ENCODE results near the gene ATG13.

The ATG13 gene

GRCh38 chr11:46630237-46630636 lies 12.9 kb downstream of the ATG13 start:
- Histone ChIP-seq H3K9me2 (replicated peaks; ENCODE audit: control insufficient read depth, low read length) (no peaks in the 10 kb centered on the region), H3K4me2 (ENCODE audit: low read length) (no peak overlapping the region), H3F3A (ENCODE audit: control insufficient read depth, insufficient read depth) (no peaks in the 10 kb centered on the region), H3K79me2 (ENCODE audit: control insufficient read depth, low read length) (peaks cover 6% of the 10 kb centered on the region; the same call in 1 of the 2 replicates), H3K27me3 (ENCODE audit: control insufficient read depth, low read length) (no peaks in the 10 kb centered on the region), H3K4me1 (ENCODE audit: control insufficient read depth, low read length) (no peaks in the 10 kb centered on the region), H3K9me3 (ENCODE audit: control insufficient read depth, insufficient read depth, low read length) (no peaks in the 10 kb centered on the region), H4K20me1 (ENCODE audit: control insufficient read depth, insufficient read depth, low read depth, low read length) (no peaks in the 10 kb centered on the region), H3K4me3 (ENCODE audit: low read length) (no peak overlapping the region), H3K27ac (ENCODE audit: low read depth, low read length) (no peak overlapping the region), H3K36me3 (ENCODE audit: control insufficient read depth, low read length) (peaks cover 14% of the 10 kb centered on the region)
- TF ChIP-seq EZH2phosphoT487 (IDR thresholded peaks at IDR 0.05; ENCODE audit: borderline replicate concordance, low read length) (no peak), CTCF (IDR thresholded peaks at IDR 0.05; ENCODE audit: low read depth, low read length, poor library complexity, severe bottlenecking) (no peak)

- Histone ChIP-seq H4K20me1 (ENCODE audit: control insufficient read depth, insufficient read depth, low read depth, low read length) (no peaks in the 10 kb centered on the region), H3K36me3 (ENCODE audit: control insufficient read depth, low read length) (peaks cover 8% of the 10 kb centered on the region; the same call in 1 of the 2 replicates), H3K27ac (ENCODE audit: low read depth, low read length) (no peak overlapping the region), H3K9me3 (ENCODE audit: control insufficient read depth, insufficient read depth, low read length) (no peaks in the 10 kb centered on the region), H3K79me2 (ENCODE audit: control insufficient read depth, low read length) (no peaks in the 10 kb centered on the region), H3K4me3 (ENCODE audit: low read length) (no peak overlapping the region), H3K4me2 (ENCODE audit: low read length) (no peak overlapping the region), H3K9me2 (replicated peaks; ENCODE audit: control insufficient read depth, low read length) (no peaks in the 10 kb centered on the region), H3K4me1 (ENCODE audit: control insufficient read depth, low read length) (no peaks in the 10 kb centered on the region), H3K27me3 (ENCODE audit: control insufficient read depth, low read length) (no peaks in the 10 kb centered on the region), H3F3A (ENCODE audit: control insufficient read depth, insufficient read depth) (no peaks in the 10 kb centered on the region)
- TF ChIP-seq CTCF (IDR thresholded peaks at IDR 0.05; ENCODE audit: low read depth, low read length, poor library complexity, severe bottlenecking), result no peak
- no peak for TF ChIP-seq EZH2phosphoT487 (IDR thresholded peaks at IDR 0.05; ENCODE audit: borderline replicate concordance, low read length)
These were observed 14.3 kb downstream of the ATG13 start for GRCh38 chr11:46631676-46632075.

GRCh38 chr11:46632502-46632901 lies 15.1 kb downstream of the ATG13 start:
- Histone ChIP-seq H3K4me3 (ENCODE audit: low read length) (no peak overlapping the region), H3K4me2 (ENCODE audit: low read length) (no peak overlapping the region), H4K20me1 (ENCODE audit: control insufficient read depth, insufficient read depth, low read depth, low read length) (no peaks in the 10 kb centered on the region), H3K36me3 (ENCODE audit: control insufficient read depth, low read length) (peaks cover 8% of the 10 kb centered on the region; the same call in 1 of the 2 replicates), H3K27ac (ENCODE audit: low read depth, low read length) (no peak overlapping the region), H3K27me3 (ENCODE audit: control insufficient read depth, low read length) (no peaks in the 10 kb centered on the region), H3F3A (ENCODE audit: control insufficient read depth, insufficient read depth) (no peaks in the 10 kb centered on the region), H3K9me2 (replicated peaks; ENCODE audit: control insufficient read depth, low read length) (no peaks in the 10 kb centered on the region), H3K4me1 (ENCODE audit: control insufficient read depth, low read length) (no peaks in the 10 kb centered on the region), H3K79me2 (ENCODE audit: control insufficient read depth, low read length) (no peaks in the 10 kb centered on the region), H3K9me3 (ENCODE audit: control insufficient read depth, insufficient read depth, low read length) (no peaks in the 10 kb centered on the region)
- TF ChIP-seq EZH2phosphoT487 (IDR thresholded peaks at IDR 0.05; ENCODE audit: borderline replicate concordance, low read length) (no peak), CTCF (IDR thresholded peaks at IDR 0.05; ENCODE audit: low read depth, low read length, poor library complexity, severe bottlenecking) (no peak)
